Type B pancreatic cell (in vitro differentiated cells): ENCODE results near the gene IDS. TPM values are rescaled to one million over a fixed set of nuclear protein-coding genes. Genes with fewer than 3 reads are reported as not detected.

Experiments used
- DNase-seq: peaks from one replicate; pipeline ENCODE4 v3.0.0; 2021; ENCODE audit warnings: mixed read lengths; ENCODE audit not compliant: unreplicated experiment; ENCODE audit errors: extremely low spot score
- H3K27ac Mint-ChIP-seq: 2 replicates; pipeline ENCODE4 v1.8.0; 2021; ENCODE audit warnings: mild to moderate bottlenecking, mixed read lengths
- H3K27me3 Mint-ChIP-seq: 2 replicates; pipeline ENCODE4 v1.8.0; 2021; ENCODE audit warnings: mixed read lengths
- H3K36me3 Mint-ChIP-seq: 2 replicates; pipeline ENCODE4 v1.8.0; 2021; ENCODE audit warnings: mixed read lengths
- H3K4me1 Mint-ChIP-seq: one replicate; pipeline ENCODE4 v1.8.0; 2021; ENCODE audit warnings: mixed read lengths; ENCODE audit not compliant: unreplicated experiment
- H3K4me3 Mint-ChIP-seq: 2 replicates; pipeline ENCODE4 v1.8.0; 2021; ENCODE audit warnings: mild to moderate bottlenecking, mixed read lengths
- H3K9me3 Mint-ChIP-seq: 2 replicates; pipeline ENCODE4 v1.8.0; 2021; ENCODE audit warnings: mixed read lengths
- total RNA-seq: library from RNA; stranded (reverse); gene quantifications from 2 replicates; pipeline ENCODE4 v1.2.1, GENCODE V29; 2021; ENCODE audit warnings: low replicate concordance
- TF ChIP-seq, protein P1 (sequence below): fragments of 200-600 bp; sonication (generic); conservative IDR thresholded peaks from 2 replicates; pipeline ENCODE4 v1.5.0; 2021; ENCODE audit warnings: antibody characterized with exemption, mild to moderate bottlenecking

IDS gene
- total RNA-seq, 1 donor from 2014 or later = 46.8 TPM

DNA sequence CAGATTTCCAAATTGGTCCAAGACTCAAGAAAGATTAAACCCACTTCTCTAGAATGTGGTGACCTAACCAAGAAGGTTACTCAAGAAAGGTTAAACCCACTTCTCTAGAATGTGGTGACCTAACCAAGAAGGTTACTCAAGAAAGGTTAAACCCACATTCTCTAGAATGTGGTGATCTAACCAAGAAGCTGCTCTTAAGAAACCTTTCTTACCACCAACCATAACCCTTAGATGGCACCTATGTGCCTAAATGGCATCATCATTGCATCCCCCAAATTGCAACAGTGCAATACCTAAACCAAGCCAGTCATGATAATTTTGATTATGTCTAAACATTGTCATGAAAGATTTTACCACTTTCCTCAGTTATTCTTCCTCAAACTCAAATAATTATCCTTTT lies 49.2 kb downstream of the IDS start:
- Mint-ChIP-seq H3K27me3 (no peaks in the 10 kb centered on the region), H3K9me3 (no peaks in the 10 kb centered on the region), H3K4me1 (no peaks in the 10 kb centered on the region), H3K27ac (no peak overlapping the region), H3K36me3 (no peaks in the 10 kb centered on the region), H3K4me3 (no peak overlapping the region)
- no peak for DNase-seq
- TF ChIP-seq, protein P1, sequence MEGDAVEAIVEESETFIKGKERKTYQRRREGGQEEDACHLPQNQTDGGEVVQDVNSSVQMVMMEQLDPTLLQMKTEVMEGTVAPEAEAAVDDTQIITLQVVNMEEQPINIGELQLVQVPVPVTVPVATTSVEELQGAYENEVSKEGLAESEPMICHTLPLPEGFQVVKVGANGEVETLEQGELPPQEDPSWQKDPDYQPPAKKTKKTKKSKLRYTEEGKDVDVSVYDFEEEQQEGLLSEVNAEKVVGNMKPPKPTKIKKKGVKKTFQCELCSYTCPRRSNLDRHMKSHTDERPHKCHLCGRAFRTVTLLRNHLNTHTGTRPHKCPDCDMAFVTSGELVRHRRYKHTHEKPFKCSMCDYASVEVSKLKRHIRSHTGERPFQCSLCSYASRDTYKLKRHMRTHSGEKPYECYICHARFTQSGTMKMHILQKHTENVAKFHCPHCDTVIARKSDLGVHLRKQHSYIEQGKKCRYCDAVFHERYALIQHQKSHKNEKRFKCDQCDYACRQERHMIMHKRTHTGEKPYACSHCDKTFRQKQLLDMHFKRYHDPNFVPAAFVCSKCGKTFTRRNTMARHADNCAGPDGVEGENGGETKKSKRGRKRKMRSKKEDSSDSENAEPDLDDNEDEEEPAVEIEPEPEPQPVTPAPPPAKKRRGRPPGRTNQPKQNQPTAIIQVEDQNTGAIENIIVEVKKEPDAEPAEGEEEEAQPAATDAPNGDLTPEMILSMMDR = no peak

- peaks cover 4% of the 10 kb centered on the region for H3K9me3 Mint-ChIP-seq
- DNase-seq = no peak
- TF ChIP-seq, protein P1 = no peak
- no peaks in the 10 kb centered on the region for H3K4me1 Mint-ChIP-seq
- H3K27ac Mint-ChIP-seq = peak overlapping the region; percentile 59
- H3K4me3 Mint-ChIP-seq = no peak overlapping the region
- H3K27me3 Mint-ChIP-seq = no peaks in the 10 kb centered on the region
- no peaks in the 10 kb centered on the region for H3K36me3 Mint-ChIP-seq
Observed at GRCh38 chrX:149453906-149454822, 50.9 kb downstream of the IDS start.

GRCh38 chrX:149453030-149453429 lies 52.1 kb downstream of the IDS start:
- TF ChIP-seq, protein P1 = no peak
- H3K36me3 Mint-ChIP-seq = no peaks in the 10 kb centered on the region
- peaks cover 4% of the 10 kb centered on the region for H3K9me3 Mint-ChIP-seq
- no peaks in the 10 kb centered on the region for H3K4me1 Mint-ChIP-seq
- no peaks in the 10 kb centered on the region for H3K27me3 Mint-ChIP-seq
- no peak for DNase-seq
- H3K27ac Mint-ChIP-seq = no peak overlapping the region
- H3K4me3 Mint-ChIP-seq = no peak overlapping the region

DNA sequence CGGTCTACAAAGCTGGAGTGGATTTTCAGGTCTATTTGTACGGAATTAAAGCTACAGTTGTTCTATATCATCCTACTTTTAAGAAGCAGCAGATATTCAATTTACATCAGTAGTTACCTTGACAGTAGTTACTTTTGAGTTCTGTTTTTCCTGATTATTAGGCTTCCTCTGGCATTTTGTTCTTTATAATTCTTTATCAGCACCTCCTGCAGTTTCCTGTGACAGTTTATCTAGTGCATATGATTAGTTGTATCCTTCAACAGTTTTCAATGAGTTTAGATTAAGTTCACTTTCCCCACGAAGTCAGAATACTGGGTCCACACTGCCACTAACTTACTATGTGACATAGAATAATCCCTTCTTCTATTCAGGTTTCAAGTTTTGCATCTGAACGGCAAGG lies 71.7 kb downstream of the IDS start:
- Mint-ChIP-seq H3K27ac (no peak overlapping the region), H3K4me1 (no peaks in the 10 kb centered on the region), H3K36me3 (no peaks in the 10 kb centered on the region), H3K9me3 (peaks cover 10% of the 10 kb centered on the region), H3K4me3 (no peak overlapping the region), H3K27me3 (no peaks in the 10 kb centered on the region)
- TF ChIP-seq, protein P1 = no peak
- no peak for DNase-seq

DNA sequence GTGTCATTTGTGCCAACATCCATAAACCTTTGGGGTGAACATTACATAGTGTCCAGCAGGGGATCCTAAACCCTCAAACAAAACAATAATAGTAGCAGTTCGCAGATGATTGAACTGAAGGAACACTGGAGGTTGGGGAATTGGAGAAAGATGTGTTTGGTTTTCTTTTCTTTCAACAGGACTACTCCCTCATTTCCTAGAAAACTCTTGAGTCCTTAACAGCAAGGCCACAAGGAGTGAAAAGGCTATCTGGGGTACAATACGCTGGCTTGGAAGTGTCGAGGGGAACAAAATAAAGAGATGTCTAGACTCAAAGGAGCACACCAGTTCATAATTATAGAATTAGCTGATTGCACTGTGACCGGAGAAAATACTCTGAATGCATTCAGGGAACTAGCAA lies 72.1 kb downstream of the IDS start:
- peaks cover 10% of the 10 kb centered on the region for H3K9me3 Mint-ChIP-seq
- H3K4me3 Mint-ChIP-seq = no peak overlapping the region
- H3K27ac Mint-ChIP-seq = no peak overlapping the region
- H3K36me3 Mint-ChIP-seq = no peaks in the 10 kb centered on the region
- H3K4me1 Mint-ChIP-seq = no peaks in the 10 kb centered on the region
- TF ChIP-seq, protein P1 = no peak
- no peak for DNase-seq
- no peaks in the 10 kb centered on the region for H3K27me3 Mint-ChIP-seq

Other genes starting within 250 kb of the IDS start
- 20.7 and 30.5 TPM in 2 replicates for gene EOLA1, start 35.7 kb upstream of the IDS start, total RNA-seq
- gene HSFX3, start 44.6 kb upstream of the IDS start, total RNA-seq = not detected in 2 replicates
- not detected in 2 replicates for gene MAGEA9B, start 82.2 kb upstream of the IDS start, total RNA-seq
- gene HSFX2, start 90.0 kb upstream of the IDS start, total RNA-seq = not detected in 2 replicates
- 31.4 and 31.9 TPM in 2 replicates for gene TMEM185A, start 126.5 kb upstream of the IDS start, total RNA-seq
- 0.17 and 0.19 TPM in 2 replicates for gene MAGEA11, start 206.8 kb upstream of the IDS start, total RNA-seq